IMR-90 (cell line): ENCODE data around the gene PLXNA1. TPM values are rescaled to one million over a fixed set of nuclear protein-coding genes. Genes with fewer than 3 reads are reported as not detected.

Experiments used
- ATAC-seq: fragments of 200-7000 bp; cut with Tn5 transposase; 2 replicates; pipeline ENCODE4 v1.9.1; 2020; ENCODE audit warnings: low read depth, mild to moderate bottlenecking, moderate library complexity
- BruUV-seq: library from RNA; stranded (reverse); fragments of 400-500 nt; replicated peaks from 2 replicates; lab custom pipeline; 2021; lab: Mats Ljungman, UMichigan
- CTCF ChIA-PET: fragments of 300-600 bp; formaldehyde crosslinking; extraction: SDS; loops from one replicate; lab custom pipeline; 2021; ENCODE audit warnings: antibody characterized with exemption; lab: Yijun Ruan, JAX
- POLR2A ChIA-PET: fragments of 300-600 bp; sonication (Branson Sonifier 250); formaldehyde crosslinking; loops from one replicate; lab custom pipeline; 2022; ENCODE audit warnings: antibody characterized with exemption; ENCODE audit not compliant: unreplicated experiment; lab: Charles Lee
- DNase-seq: peaks from one replicate; pipeline ENCODE4 v3.0.0; 2013
- H2AFZ ChIP-seq: replicated peaks from 2 replicates; pipeline ENCODE3; 2013; ENCODE audit warnings: low read length, mild to moderate bottlenecking; ENCODE audit not compliant: poor library complexity
- H2AK5ac ChIP-seq: 2 replicates; pipeline ENCODE4 v1.6.1; 2013; ENCODE audit warnings: low read depth, low read length, inconsistent platforms
- H2AK9ac ChIP-seq: replicated peaks from 2 replicates; pipeline ENCODE3; 2013; ENCODE audit warnings: mild to moderate bottlenecking, low read depth, low read length, moderate library complexity; ENCODE audit not compliant: poor library complexity
- H2BK120ac ChIP-seq: 2 replicates; pipeline ENCODE4 v1.6.1; 2013; ENCODE audit warnings: low read depth, low read length, inconsistent platforms
- H2BK15ac ChIP-seq: 3 replicates; pipeline ENCODE4 v1.6.1; 2013; ENCODE audit warnings: low read depth, low read length, inconsistent platforms
- H2BK20ac ChIP-seq: 2 replicates; pipeline ENCODE4 v1.6.1; 2013; ENCODE audit warnings: low read depth, mild to moderate bottlenecking, inconsistent platforms, low read length, moderate library complexity
- H2BK5ac ChIP-seq: 2 replicates; pipeline ENCODE4 v1.6.1; 2013; ENCODE audit warnings: mild to moderate bottlenecking, low read depth, low read length, inconsistent platforms; ENCODE audit not compliant: poor library complexity, severe bottlenecking
- H3K14ac ChIP-seq: replicated peaks from 2 replicates; pipeline ENCODE4 v1.6.1; 2013; ENCODE audit warnings: low read depth, low read length, inconsistent platforms
- H3K18ac ChIP-seq: 2 replicates; pipeline ENCODE4 v1.6.1; 2013; ENCODE audit warnings: low read depth, low read length, control low read depth
- H3K23ac ChIP-seq: 2 replicates; pipeline ENCODE4 v1.6.1; 2013; ENCODE audit warnings: low read depth, low read length, inconsistent platforms
- H3K27ac ChIP-seq: 2 replicates; pipeline ENCODE4 v1.5.1; 2013; ENCODE audit warnings: mild to moderate bottlenecking, control low read depth, low read length; ENCODE audit not compliant: insufficient read depth
- H3K27me3 ChIP-seq: 2 replicates; pipeline ENCODE4 v1.6.1; 2013; ENCODE audit warnings: low read length; ENCODE audit not compliant: control insufficient read depth, insufficient read depth
- H3K36me3 ChIP-seq: 2 replicates; pipeline ENCODE4 v1.6.1; 2013; ENCODE audit warnings: low read length, mixed read lengths; ENCODE audit not compliant: control insufficient read depth, insufficient read depth
- H3K4ac ChIP-seq: 2 replicates; pipeline ENCODE4 v1.6.1; 2013; ENCODE audit warnings: low read depth, low read length, inconsistent platforms
- H3K4me1 ChIP-seq: 2 replicates; pipeline ENCODE4 v1.6.1; 2013; ENCODE audit warnings: low read length, mixed read lengths; ENCODE audit not compliant: control insufficient read depth, insufficient read depth
- H3K4me2 ChIP-seq: 2 replicates; pipeline ENCODE4 v1.6.1; 2013; ENCODE audit warnings: low read depth, mild to moderate bottlenecking, control low read depth, low read length, moderate library complexity
- H3K4me3 ChIP-seq: 2 replicates; pipeline ENCODE4 v1.5.1; 2013; ENCODE audit warnings: low read depth, mild to moderate bottlenecking, control low read depth, low read length, moderate library complexity; ENCODE audit not compliant: insufficient read depth
- H3K56ac ChIP-seq: 2 replicates; pipeline ENCODE4 v1.6.1; 2013; ENCODE audit warnings: low read length, inconsistent platforms; ENCODE audit not compliant: insufficient read depth; ENCODE audit errors: extremely low read depth
- H3K79me1 ChIP-seq, 2 experiments: 2 replicates each; pipeline ENCODE4 v1.6.1; 2013; ENCODE audit warnings: low read length in 2 of 2, inconsistent platforms in 1 of 2, low read depth in 1 of 2
- H3K9ac ChIP-seq: 2 replicates; pipeline ENCODE4 v1.6.1; 2013; ENCODE audit warnings: low read depth, low read length, control low read depth
- H3K9me1 ChIP-seq: 2 replicates; pipeline ENCODE4 v1.6.1; 2013; ENCODE audit warnings: low read length, inconsistent platforms; ENCODE audit not compliant: insufficient read depth
- H3K9me3 ChIP-seq: 2 replicates; pipeline ENCODE4 v1.6.1; 2013; ENCODE audit warnings: low read length; ENCODE audit not compliant: control insufficient read depth, insufficient read depth
- H4K20me1 ChIP-seq: 2 replicates; pipeline ENCODE4 v1.6.1; 2013; ENCODE audit warnings: low read length, inconsistent platforms; ENCODE audit not compliant: insufficient read depth
- H4K5ac ChIP-seq: 2 replicates; pipeline ENCODE4 v1.6.1; 2013; ENCODE audit warnings: mild to moderate bottlenecking, low read depth, low read length, control low read depth
- H4K8ac ChIP-seq, 2 experiments: 2 replicates each; pipeline ENCODE4 v1.6.1; 2013; ENCODE audit warnings: low read depth in 2 of 2, low read length in 2 of 2, control low read depth in 1 of 2, inconsistent platforms in 1 of 2
- H4K91ac ChIP-seq: 2 replicates; pipeline ENCODE4 v1.6.1; 2013; ENCODE audit warnings: low read depth, low read length, inconsistent platforms; ENCODE audit not compliant: insufficient read depth
- BHLHE40 ChIP-seq: fragments of 150-350 bp; IDR thresholded peaks from 2 replicates; pipeline ENCODE4 v1.6.1; 2016; ENCODE audit warnings: mild to moderate bottlenecking, low read depth, low read length
- CEBPB ChIP-seq: IDR thresholded peaks from 2 replicates; pipeline ENCODE4 v1.6.1; 2012; ENCODE audit warnings: low read depth, low read length, improper control_type of control experiment
- CHD1 ChIP-seq: IDR thresholded peaks from 2 replicates; pipeline ENCODE4 v1.6.1; 2012; ENCODE audit warnings: low read depth, low read length, improper control_type of control experiment
- FOS ChIP-seq: fragments of 150-350 bp; IDR thresholded peaks from 2 replicates; pipeline ENCODE4 v1.6.1; 2016; ENCODE audit warnings: low read depth, low read length
- MAFK ChIP-seq: IDR thresholded peaks from 2 replicates; pipeline ENCODE4 v1.6.1; 2012; ENCODE audit warnings: low read depth, low read length, improper control_type of control experiment
- MAZ ChIP-seq: IDR thresholded peaks from 2 replicates; pipeline ENCODE4 v1.6.1; 2012; ENCODE audit warnings: low read depth, mild to moderate bottlenecking, low read length, improper control_type of control experiment, moderate library complexity, borderline replicate concordance
- MXI1 ChIP-seq: IDR thresholded peaks from 2 replicates; pipeline ENCODE4 v1.6.1; 2012; ENCODE audit warnings: low read depth, mild to moderate bottlenecking, low read length, moderate library complexity, borderline replicate concordance
- NFE2L2 ChIP-seq: fragments of 150-350 bp; IDR thresholded peaks from 2 replicates; pipeline ENCODE4 v1.6.1; 2016; ENCODE audit warnings: low read depth, mild to moderate bottlenecking, low read length
- POLR2A ChIP-seq: IDR thresholded peaks from 2 replicates; pipeline ENCODE4 v1.6.1; 2012; ENCODE audit warnings: mild to moderate bottlenecking, low read depth, low read length
- RAD21 ChIP-seq: IDR thresholded peaks from 2 replicates; pipeline ENCODE4 v1.6.1; 2012; ENCODE audit warnings: low read length, improper control_type of control experiment
- RCOR1 ChIP-seq: IDR thresholded peaks from 2 replicates; pipeline ENCODE4 v1.6.1; 2012; ENCODE audit warnings: mild to moderate bottlenecking, low read length, improper control_type of control experiment; ENCODE audit not compliant: insufficient replicate concordance
- RFX5 ChIP-seq: IDR thresholded peaks from 2 replicates; pipeline ENCODE4 v1.8.0; 2012; ENCODE audit warnings: low read depth, mild to moderate bottlenecking, low read length, moderate library complexity
- SMC3 ChIP-seq: fragments of 150-350 bp; IDR thresholded peaks from 2 replicates; pipeline ENCODE4 v1.6.1; 2016; ENCODE audit warnings: low read depth, mild to moderate bottlenecking, antibody characterized with exemption, low read length, moderate library complexity
- WGBS, 2 experiments: methylation state at CpG; one replicate each; pipeline versions ENCODE4 v1.1.5 to v1.1.7; 2013; ENCODE audit warnings: missing lambda C conversion rate in 2 of 2; ENCODE audit not compliant: insufficient read length in 1 of 2; ENCODE audit errors: extremely low coverage in 2 of 2; 5-methylcytosine and 5-hydroxymethylcytosine counted together
- dilution Hi-C: fragments of 300-500 bp; cut with HindIII; formaldehyde crosslinking; loops from one replicate; pipeline ENCODE4 v1.14.3; 2018; ENCODE audit warnings: low sequenced_read_pairs; ENCODE audit not compliant: unreplicated experiment
- in situ Hi-C: fragments of 300-500 bp; cut with MboI; formaldehyde crosslinking; loops from 3 replicates; pipeline ENCODE4 v1.14.3; 2019; ENCODE audit warnings: low sequenced_read_pairs, inconsistent platforms, mixed read lengths
- intact Hi-C: fragments of 100-400 bp; cut with micrococcal nuclease; formaldehyde crosslinking; loops from 2 replicates; pipeline ENCODE4 v1.10.0; 2022
- polyA plus RNA-seq, 3 experiments: library from polyadenylated mRNA; depleted of rRNA; stranded (reverse); fragments of >200 nt; gene quantifications; 2 replicates each; pipeline ENCODE4 v1.2.3, GENCODE V29; 2012; ENCODE audit warnings: low replicate concordance in 1 of 3
- total RNA-seq: library from RNA; depleted of rRNA; stranded (reverse); fragments of >200 nt; gene quantifications from 2 replicates; pipeline ENCODE4 v1.2.3, GENCODE V29; 2012
- TF ChIP-seq, protein P1 (sequence below): fragments of 150-350 bp; IDR thresholded peaks from 2 replicates; pipeline ENCODE4 v1.6.1; 2017; ENCODE audit warnings: mild to moderate bottlenecking, antibody characterized with exemption, low read length, low read depth
- TF ChIP-seq, protein P2 (sequence below): fragments of 150-350 bp; IDR thresholded peaks from 2 replicates; pipeline ENCODE4 v1.6.1; 2016; ENCODE audit warnings: low read depth, mild to moderate bottlenecking, low read length, moderate library complexity, borderline replicate concordance
- TF ChIP-seq, protein P3 (sequence below): conservative IDR thresholded peaks from 2 replicates; pipeline ENCODE4 v1.5.1; 2012; ENCODE audit warnings: mild to moderate bottlenecking, low read depth, low read length, improper control_type of control experiment

The PLXNA1 gene
- total and polyA plus RNA-seq, 2 of the 4 experiments (the other 2 are of a cell fraction), result 13.6 to 49.4 TPM

DNA sequence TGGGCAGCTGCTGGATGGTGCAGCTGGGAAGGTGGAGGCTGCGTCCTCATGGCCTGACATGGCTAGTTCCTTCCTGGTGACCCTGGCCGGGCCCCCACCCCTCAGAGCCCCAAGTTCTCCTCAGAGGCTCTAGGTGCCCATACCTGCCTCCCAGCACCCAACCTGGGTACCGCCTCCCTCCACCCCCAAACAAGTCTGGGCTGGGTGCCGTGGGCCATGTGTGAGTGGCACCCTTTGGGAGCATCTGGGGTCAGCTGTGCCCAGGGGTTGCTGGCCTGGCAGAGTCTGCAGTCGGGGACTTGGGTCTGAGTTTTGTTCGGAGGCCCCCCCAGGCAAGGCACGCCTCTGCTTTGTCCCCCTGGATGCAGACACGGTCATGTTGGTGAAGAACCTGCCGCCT lies 10.5 kb downstream of the PLXNA1 start:
- dilution Hi-C loops, result no loop called here
- H4K91ac ChIP-seq, result no peak overlapping the region
- H3K18ac ChIP-seq, result no peak overlapping the region
- H2BK15ac ChIP-seq, result no peak overlapping the region
- no peak overlapping the region for H2AK9ac ChIP-seq
- H2BK120ac ChIP-seq, result no peak overlapping the region
- ChIA-PET POLR2A (no interaction called here), CTCF (no interaction called here)
- BruUV-seq, result no TSS peak
- no peak overlapping the region for H3K56ac ChIP-seq
- peaks cover 30 to 83% of the 10 kb centered on the region in 2 experiments for H3K79me1 ChIP-seq
- no peak overlapping the region for H3K27ac ChIP-seq
- H4K8ac ChIP-seq, result no peak overlapping the region
- intact Hi-C loops, result no loop called here
- H3K23ac ChIP-seq, result no peak overlapping the region
- no peak overlapping the region for H3K4me2 ChIP-seq
- TF ChIP-seq RCOR1, result no peak
- no peak for TF ChIP-seq POLR2A
- no peak for TF ChIP-seq RFX5
- no peak for TF ChIP-seq BHLHE40
- no peak for TF ChIP-seq RAD21
- no peak for TF ChIP-seq MAFK
- no peak for TF ChIP-seq NFE2L2
- TF ChIP-seq MAZ, result no peak
- TF ChIP-seq CEBPB, result no peak
- no peak for TF ChIP-seq FOS
- TF ChIP-seq, protein P1, sequence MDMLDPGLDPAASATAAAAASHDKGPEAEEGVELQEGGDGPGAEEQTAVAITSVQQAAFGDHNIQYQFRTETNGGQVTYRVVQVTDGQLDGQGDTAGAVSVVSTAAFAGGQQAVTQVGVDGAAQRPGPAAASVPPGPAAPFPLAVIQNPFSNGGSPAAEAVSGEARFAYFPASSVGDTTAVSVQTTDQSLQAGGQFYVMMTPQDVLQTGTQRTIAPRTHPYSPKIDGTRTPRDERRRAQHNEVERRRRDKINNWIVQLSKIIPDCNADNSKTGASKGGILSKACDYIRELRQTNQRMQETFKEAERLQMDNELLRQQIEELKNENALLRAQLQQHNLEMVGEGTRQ, result no peak
- TF ChIP-seq, protein P2, sequence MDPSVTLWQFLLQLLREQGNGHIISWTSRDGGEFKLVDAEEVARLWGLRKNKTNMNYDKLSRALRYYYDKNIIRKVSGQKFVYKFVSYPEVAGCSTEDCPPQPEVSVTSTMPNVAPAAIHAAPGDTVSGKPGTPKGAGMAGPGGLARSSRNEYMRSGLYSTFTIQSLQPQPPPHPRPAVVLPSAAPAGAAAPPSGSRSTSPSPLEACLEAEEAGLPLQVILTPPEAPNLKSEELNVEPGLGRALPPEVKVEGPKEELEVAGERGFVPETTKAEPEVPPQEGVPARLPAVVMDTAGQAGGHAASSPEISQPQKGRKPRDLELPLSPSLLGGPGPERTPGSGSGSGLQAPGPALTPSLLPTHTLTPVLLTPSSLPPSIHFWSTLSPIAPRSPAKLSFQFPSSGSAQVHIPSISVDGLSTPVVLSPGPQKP, result no peak
- no peak for TF ChIP-seq CHD1
- TF ChIP-seq, protein P3, sequence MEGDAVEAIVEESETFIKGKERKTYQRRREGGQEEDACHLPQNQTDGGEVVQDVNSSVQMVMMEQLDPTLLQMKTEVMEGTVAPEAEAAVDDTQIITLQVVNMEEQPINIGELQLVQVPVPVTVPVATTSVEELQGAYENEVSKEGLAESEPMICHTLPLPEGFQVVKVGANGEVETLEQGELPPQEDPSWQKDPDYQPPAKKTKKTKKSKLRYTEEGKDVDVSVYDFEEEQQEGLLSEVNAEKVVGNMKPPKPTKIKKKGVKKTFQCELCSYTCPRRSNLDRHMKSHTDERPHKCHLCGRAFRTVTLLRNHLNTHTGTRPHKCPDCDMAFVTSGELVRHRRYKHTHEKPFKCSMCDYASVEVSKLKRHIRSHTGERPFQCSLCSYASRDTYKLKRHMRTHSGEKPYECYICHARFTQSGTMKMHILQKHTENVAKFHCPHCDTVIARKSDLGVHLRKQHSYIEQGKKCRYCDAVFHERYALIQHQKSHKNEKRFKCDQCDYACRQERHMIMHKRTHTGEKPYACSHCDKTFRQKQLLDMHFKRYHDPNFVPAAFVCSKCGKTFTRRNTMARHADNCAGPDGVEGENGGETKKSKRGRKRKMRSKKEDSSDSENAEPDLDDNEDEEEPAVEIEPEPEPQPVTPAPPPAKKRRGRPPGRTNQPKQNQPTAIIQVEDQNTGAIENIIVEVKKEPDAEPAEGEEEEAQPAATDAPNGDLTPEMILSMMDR, result no peak
- TF ChIP-seq MXI1, result no peak
- TF ChIP-seq SMC3, result no peak
- H3K36me3 ChIP-seq, result peaks cover 47% of the 10 kb centered on the region
- no peak overlapping the region for H2BK20ac ChIP-seq
- H3K14ac ChIP-seq, result no peak overlapping the region
- peaks cover 96% of the 10 kb centered on the region for H4K20me1 ChIP-seq
- H2BK5ac ChIP-seq, result no peak overlapping the region
- DNase-seq, result no peak
- no peak overlapping the region for H3K4ac ChIP-seq
- H2AK5ac ChIP-seq, result no peak overlapping the region
- no peaks in the 10 kb centered on the region for H3K9me3 ChIP-seq
- H4K5ac ChIP-seq, result no peak overlapping the region
- no peak overlapping the region for H3K9ac ChIP-seq
- peaks cover 15% of the 10 kb centered on the region; the same call in 1 of the 2 replicates for H3K9me1 ChIP-seq
- no peaks in the 10 kb centered on the region for H3K27me3 ChIP-seq
- no peak overlapping the region for H2AFZ ChIP-seq
- H3K4me3 ChIP-seq, result no peak overlapping the region
- 94% methylated on average over 5 of the region's 9 CpGs; no CpG with 5 or more reads in 1 of the 2 experiments for WGBS, 2 experiments
- no peak for ATAC-seq
- in situ Hi-C loops, result no loop called here
- no peaks in the 10 kb centered on the region for H3K4me1 ChIP-seq
